ENCODE data around the gene ARV1.

- no peak for TF ChIP-seq CTCF (IDR thresholded peaks at IDR 0.05)
- no peak for TF ChIP-seq RNF2 (IDR thresholded peaks at IDR 0.05; ENCODE audit: borderline replicate concordance, low read depth)
- TF ChIP-seq MAX (IDR thresholded peaks at IDR 0.05) = no peak
- no peak for TF ChIP-seq NR3C1 (IDR thresholded peaks at IDR 0.05)
- no peak for TF ChIP-seq CHD4 (IDR thresholded peaks at IDR 0.05; ENCODE audit: borderline replicate concordance)
- no peak for TF ChIP-seq POLR2A (IDR thresholded peaks at IDR 0.05; ENCODE audit: low read length)
- no peak for TF ChIP-seq ZSCAN20 (CRISPR knock-in tag; IDR thresholded peaks at IDR 0.05)
- TF ChIP-seq SREBF2 (IDR thresholded peaks at IDR 0.05) = no peak
- TF ChIP-seq RFX5 (IDR thresholded peaks at IDR 0.05) = no peak
- no peak for TF ChIP-seq SMC3 (IDR thresholded peaks at IDR 0.05)
- no peak for TF ChIP-seq ZNF302 (CRISPR knock-in tag; IDR thresholded peaks at IDR 0.05)
- no peak for TF ChIP-seq NFE2L2 (conservative IDR thresholded peaks at IDR 0.05; ENCODE audit: low read length)
- no peak for TF ChIP-seq ATOH8 (CRISPR knock-in tag; IDR thresholded peaks at IDR 0.05; ENCODE audit: low read depth)
These were observed 8.5 kb upstream of the ARV1 start for GRCh38 chr1:230970432-230970831.

Data from A549 (cell line).